ENCODE results near the gene IBSP. TPM values are rescaled to one million over a fixed set of nuclear protein-coding genes. Genes with fewer than 3 reads are reported as not detected.

IBSP gene
- total RNA-seq, 4 donors from 2014 or later = not detected

DNA sequence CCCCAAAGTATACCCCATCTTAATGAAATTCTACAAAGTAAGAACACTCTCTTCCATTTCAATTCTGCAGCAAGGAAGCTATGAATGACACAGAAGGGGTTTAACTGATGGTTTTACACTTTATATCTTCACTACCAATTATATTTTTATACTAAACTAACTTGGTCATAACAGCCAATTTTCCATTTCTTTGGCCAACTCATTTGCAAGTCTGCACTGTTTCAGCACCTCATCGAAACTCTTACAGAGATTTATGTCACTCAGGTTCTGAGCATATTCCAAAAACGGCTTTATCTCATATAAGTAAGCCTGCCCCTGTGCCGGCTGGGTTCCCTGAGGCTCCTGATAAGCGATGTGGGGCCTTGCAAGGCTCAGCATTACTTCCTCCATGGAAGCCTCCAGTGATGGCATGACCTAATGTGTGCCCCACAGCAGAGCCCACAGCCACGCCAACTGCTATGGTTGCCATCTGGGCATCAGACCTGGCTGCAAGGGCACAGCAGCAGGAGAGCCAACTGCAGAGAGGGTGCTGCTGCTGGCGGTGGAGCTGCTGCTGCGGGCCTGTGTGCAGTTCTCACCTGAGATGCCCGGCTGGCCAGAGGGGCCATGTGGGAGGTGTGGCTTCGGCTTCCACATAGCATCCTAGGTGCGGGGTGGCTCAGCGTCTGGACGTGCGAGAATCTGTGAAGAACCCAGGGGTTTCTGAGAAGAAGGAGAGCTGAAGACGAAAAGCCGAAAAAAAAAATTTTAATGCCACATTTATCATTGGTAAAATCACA is 13.4 kb upstream of the IBSP start:
- TF ChIP-seq, protein P1, sequence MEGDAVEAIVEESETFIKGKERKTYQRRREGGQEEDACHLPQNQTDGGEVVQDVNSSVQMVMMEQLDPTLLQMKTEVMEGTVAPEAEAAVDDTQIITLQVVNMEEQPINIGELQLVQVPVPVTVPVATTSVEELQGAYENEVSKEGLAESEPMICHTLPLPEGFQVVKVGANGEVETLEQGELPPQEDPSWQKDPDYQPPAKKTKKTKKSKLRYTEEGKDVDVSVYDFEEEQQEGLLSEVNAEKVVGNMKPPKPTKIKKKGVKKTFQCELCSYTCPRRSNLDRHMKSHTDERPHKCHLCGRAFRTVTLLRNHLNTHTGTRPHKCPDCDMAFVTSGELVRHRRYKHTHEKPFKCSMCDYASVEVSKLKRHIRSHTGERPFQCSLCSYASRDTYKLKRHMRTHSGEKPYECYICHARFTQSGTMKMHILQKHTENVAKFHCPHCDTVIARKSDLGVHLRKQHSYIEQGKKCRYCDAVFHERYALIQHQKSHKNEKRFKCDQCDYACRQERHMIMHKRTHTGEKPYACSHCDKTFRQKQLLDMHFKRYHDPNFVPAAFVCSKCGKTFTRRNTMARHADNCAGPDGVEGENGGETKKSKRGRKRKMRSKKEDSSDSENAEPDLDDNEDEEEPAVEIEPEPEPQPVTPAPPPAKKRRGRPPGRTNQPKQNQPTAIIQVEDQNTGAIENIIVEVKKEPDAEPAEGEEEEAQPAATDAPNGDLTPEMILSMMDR (IDR thresholded peaks at IDR 0.05; ENCODE audit: low read depth) = no peak

DNA sequence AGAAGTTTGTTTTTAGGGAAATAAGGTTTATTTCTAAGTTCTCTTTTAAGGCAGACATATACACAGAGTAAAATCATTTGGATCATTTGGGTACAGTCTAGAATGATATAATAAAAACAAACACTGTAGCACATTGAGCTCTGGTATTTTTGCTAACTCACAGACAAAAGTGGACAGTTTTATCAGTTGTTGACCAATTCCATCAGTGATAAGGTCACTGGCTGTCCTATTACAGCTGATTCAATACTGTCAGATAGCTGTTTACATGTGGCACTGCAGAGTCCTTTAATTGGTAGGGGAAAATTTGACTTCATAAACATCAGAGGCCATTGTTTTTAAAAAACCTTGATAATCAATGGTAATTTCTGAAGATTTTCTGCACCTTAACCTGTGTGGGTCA is 3.5 kb downstream of the IBSP start:
- TF ChIP-seq, protein P1 (IDR thresholded peaks at IDR 0.05; ENCODE audit: low read depth) = no peak

DNA sequence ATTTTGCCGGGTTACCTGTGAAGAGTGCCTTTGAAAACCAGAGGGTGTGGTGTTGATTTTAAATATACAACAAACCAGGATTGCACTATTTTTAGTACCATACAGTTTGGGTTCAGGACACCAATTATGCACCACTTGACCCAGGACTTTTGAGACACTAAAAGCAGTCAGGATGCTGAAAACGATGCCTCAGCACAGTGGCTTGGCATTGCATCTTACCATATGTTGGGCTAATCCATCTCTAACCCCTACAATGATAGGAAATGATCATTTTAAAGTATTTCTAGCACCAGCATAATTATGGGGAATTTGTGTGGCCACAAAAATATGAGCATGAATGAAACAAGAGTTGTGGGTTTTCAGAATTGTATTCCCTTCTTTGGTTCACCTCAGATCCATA is 4.1 kb downstream of the IBSP start:
- TF ChIP-seq, protein P1 (IDR thresholded peaks at IDR 0.05; ENCODE audit: low read depth) = no peak

DNA sequence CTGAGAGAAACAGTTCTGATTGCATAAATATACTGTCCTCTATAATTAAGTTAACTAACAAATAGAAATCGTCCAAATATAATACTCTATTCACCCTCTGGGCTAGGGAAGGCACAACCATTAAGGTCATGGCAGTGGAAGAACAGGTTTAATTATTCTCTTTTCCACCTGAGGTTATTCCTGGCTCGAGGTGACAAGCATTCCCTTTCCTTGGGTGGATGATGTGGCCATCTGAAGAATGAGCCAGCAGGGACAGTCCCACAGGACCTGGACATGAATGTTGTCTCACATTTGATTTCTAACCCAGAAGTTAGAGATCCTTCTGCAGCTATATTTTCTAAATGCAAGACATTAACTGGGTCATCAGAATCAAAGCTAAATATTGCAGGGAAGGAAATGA is 5.5 kb downstream of the IBSP start:
- TF ChIP-seq, protein P1 (IDR thresholded peaks at IDR 0.05; ENCODE audit: low read depth) = no peak

DNA sequence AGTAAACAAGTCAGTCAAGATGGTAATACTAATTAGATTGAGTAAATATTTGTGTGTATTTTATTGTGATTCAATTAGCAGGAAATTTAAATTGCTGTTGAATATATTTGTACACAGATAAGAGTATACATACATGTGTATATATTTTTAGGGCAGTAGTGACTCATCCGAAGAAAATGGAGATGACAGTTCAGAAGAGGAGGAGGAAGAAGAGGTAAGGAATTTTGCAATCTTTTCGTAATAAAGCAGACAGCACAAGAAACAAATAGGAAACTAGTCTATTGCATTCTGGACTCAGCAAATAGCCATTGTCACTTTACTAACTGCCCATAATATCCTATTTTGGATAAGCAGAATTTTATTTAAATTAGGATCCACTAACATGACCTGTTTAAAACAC is 6.6 kb downstream of the IBSP start:
- TF ChIP-seq, protein P1 (IDR thresholded peaks at IDR 0.05; ENCODE audit: low read depth) = no peak

DNA sequence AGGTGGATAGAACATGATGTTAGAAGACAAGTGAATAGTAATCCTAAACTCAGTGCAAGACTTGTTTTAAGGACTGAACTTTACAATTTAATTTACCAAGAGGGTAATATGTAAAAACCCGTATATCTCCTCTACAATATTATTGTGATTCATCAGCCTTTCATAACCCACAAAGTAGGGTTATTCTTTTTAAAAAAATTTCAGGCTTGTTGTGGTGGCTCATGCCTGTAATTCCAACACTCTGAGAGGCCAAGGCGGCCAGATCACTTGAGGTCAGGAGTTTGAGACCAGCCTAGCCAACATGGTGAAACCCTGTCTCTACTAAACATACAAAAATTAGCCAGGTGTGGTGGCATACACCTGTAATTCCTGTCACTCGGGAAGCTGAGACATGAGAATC is 7.2 kb downstream of the IBSP start:
- TF ChIP-seq, protein P1 (IDR thresholded peaks at IDR 0.05; ENCODE audit: low read depth) = no peak

DNA sequence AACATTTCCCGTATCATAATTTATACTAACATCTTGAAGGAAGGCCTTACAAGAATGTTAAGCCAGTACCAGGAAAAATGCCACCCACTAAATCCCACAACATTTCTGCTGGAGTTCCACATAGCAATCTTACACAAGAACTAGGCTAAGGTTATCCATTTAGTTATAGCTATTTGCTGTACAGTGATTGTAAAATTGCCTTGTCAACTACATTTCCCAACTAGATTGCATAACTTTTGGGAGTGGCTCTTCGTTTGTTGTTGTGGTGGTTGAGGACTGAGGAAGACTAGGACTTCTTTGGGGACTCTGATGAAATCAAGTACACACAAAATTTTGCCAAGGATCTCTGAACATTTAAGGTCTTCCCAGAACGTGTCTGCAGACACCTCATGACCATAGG is 8.0 kb downstream of the IBSP start:
- TF ChIP-seq, protein P1 (IDR thresholded peaks at IDR 0.05; ENCODE audit: low read depth) = no peak

All from subcutaneous adipose tissue (tissue), 4 donors.